NCI-H2107 treated with DMSO at 0.1 percent for 48 hours (cell line): ENCODE results near the gene DGCR6.
"Not testable (repeated sequence)": the region's sequence is repeated elsewhere in the genome, so short reads cannot be mapped to it uniquely, and the experiment has no call there.

Experiments used
- DNase-seq: peaks from one replicate; lab custom pipeline; 2025; ENCODE audit not compliant: unreplicated experiment; lab: John Stamatoyannopoulos, UW

DGCR6 gene

DNA sequence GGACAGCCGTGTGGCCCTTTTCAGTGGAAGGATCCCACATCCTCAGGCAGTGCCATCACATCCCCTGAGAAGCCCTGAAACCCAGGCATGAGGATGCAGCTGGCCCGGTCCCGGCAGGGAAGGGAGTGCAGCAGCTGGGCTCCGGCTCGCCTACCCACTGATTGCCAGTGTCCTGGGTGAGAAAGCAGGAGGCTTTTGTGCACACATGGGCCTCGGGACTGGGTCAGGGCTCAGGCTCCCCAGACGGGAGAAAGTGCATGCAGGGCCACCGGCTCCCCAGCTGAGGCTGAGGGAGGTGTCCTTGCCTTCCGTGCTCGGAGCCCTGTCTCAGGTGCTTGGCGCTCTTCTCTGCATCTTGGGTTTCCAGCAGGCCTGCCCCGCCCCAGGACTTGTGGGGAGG, 53.6 kb downstream of the DGCR6 start:
- DNase-seq: not testable (repeated sequence)

DNA sequence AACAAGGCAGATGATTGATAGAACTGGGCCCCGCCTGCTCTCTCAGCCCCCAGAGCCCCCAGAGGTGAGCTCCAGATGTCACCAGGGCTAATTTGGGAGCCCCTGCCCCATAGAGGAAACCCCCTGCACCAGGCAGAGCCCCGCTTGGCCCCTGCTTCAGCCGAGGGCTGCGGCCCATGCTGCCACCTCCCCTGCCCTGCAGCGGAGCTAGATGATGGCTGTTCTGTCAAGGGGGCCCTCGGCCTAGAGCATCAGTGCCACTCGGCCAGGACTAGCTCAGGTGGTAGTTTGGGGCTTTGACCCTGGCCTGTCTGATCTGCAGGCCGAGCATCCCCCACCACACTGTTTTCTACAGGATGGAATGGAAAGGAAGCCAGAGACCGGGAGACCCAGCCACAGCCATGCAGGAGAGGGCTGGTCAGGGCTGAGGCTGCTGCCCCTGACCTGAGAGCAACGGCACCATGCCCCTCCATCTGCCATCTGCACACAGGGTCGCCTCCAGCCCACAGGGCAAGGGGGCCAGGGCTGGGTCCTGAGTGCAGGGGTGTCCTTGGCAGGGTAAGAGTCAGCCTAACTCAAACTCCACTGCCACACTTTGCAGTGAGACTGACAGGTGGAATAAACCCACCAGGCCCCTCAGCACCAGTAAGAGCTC, 54.2 kb downstream of the DGCR6 start:
- DNase-seq: not testable (repeated sequence)

- DNase-seq: not testable (repeated sequence)
These were observed 55.1 kb downstream of the DGCR6 start for GRCh38 chr22:18961201-18961600.
